ENCODE data around the gene SEC61A2.
"Not testable (repeated sequence)": the region's sequence is repeated elsewhere in the genome, so short reads cannot be mapped to it uniquely, and the experiment has no call there.

SEC61A2 gene

GRCh38 chr10:12129222-12130111 is at the start of gene SEC61A2:
TSS of gene SEC61A2 (plus strand) at chr10:12129677. CDS start at chr10:12129788, 111 bp downstream.
- DNase-seq (ENCODE audit: low read depth in 2 of 2) = peak; percentile 87 to 97

GRCh38 chr10:12081470-12081869 is 48.0 kb upstream of the SEC61A2 start:
- DNase-seq (ENCODE audit: low read depth in 2 of 2) = no peak

DNA sequence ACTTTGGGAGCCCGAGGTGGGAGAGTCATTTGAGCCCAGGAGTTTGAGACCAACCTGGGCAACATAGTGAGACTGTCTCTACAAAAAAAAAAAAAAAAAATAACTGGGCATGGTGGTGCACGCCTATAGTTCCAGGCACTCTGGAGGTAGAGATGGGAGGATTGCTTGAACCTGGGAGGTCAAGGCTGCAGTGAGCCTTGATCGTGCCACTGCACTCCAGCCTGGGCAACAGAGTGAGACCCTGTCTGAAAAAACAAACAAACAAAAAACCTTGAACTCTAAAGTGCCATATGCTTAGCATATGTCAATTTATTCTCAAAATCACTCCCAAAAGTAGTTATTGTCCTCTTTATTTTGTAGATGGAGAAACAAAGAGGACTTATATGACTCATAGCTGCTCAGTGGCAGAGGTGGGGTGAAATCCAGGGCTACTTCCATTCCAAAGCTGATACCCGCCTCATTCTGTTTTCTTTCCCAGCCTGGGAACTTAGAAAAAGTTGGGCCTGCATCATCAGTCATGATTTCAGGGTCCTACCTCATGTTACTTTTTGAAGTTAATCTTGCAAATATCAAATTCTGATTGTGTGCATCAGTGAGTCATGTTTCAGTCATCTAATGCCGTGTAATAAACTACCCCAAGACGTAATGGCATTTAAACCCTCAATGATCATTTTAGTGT is 47.5 kb upstream of the SEC61A2 start:
- DNase-seq (ENCODE audit: low read depth in 2 of 2) = no peak

GRCh38 chr10:12088919-12089318 is 40.6 kb upstream of the SEC61A2 start:
- no peak for DNase-seq (ENCODE audit: low read depth in 2 of 2)

- no peak for DNase-seq (ENCODE audit: low read depth in 2 of 2)
These were observed 38.1 kb upstream of the SEC61A2 start for GRCh38 chr10:12091421-12091820.

DNA sequence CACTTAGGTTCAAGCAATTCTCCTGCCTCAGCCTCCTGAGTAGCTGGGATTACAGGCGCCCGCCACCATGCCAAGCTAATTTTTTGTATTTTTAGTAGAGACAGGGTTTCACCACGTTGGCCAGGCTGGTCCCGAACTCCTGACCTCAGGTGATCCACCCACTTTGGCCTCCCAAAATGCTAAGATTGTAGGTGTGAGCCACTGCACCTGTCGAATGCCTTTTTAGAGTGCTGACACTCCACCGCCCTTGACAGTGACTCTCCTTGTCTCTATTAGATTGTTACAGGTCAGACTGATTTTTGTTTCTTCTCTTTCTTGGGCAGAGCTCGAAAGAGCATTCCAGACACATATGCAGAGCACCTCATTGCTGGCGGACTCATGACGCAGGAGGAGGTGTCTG is 32.1 kb upstream of the SEC61A2 start:
- DNase-seq (ENCODE audit: low read depth in 2 of 2) = not testable (repeated sequence)

DNA sequence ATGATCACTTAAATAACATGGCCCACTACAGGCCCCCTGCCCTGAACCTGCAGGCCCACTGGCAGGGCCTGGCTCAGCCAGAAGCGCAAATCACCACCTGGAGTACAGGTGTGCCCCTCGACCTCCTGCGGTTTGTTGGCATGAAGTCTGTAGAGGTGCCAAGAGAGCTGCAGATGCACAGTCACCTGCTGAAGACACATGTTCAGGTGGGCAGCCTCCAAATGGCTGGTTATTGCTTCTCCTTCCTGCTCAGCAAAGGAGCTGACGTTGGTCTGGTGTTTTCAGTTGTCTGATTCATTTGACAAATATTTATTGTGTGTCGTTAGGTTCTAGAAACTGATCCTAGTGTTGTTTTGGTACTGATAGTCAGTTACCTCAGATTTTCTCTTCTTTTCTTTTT is 31.7 kb upstream of the SEC61A2 start:
- DNase-seq (ENCODE audit: low read depth in 2 of 2) = no peak

DNA sequence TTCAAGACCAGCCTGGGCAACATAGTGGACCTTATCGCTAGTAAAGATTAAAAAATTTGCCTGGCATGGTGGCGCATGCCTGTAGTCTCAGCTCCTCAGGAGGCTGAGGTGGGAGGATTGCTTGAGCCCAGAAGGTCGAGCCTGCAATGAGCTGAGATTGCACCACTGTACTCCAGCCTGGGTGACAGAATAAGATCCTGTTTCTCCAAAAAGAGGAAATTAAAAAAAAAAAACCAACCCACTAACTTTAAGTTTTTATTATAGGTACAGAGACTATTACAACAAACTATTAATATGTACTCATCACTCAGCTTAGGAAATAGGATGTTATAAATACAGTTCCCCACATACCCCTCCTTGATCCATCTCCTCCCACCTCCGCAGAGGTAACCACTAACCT is 30.5 kb upstream of the SEC61A2 start:
- no peak for DNase-seq (ENCODE audit: low read depth in 2 of 2)

GRCh38 chr10:12103802-12104201 is 25.7 kb upstream of the SEC61A2 start:
- DNase-seq (ENCODE audit: low read depth in 2 of 2) = no peak

DNA sequence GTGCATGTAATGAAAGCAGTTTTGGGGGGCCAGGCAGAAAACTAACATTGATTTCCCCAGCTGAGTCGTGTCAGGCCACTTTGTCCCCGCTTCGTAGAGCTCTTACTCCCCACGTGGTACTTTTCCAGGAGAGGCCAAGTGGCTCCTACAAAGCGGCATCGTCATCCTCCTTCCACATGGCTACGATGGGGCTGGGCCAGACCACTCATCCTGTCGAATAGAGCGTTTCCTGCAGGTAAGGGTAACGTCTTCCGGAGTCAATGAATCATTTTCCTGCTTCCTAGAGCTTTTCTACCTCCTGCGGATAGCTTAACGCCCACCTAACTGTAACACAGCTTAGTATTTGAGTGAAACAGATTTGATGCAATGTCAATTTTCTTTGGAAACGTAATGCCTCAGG is 21.7 kb upstream of the SEC61A2 start:
- no peak for DNase-seq (ENCODE audit: low read depth in 2 of 2)

- DNase-seq (ENCODE audit: low read depth in 2 of 2) = no peak
These were observed 20.2 kb upstream of the SEC61A2 start for GRCh38 chr10:12109286-12109685.

- no peak for DNase-seq (ENCODE audit: low read depth in 2 of 2)
These were observed 17.9 kb upstream of the SEC61A2 start for GRCh38 chr10:12111528-12111927.

DNA sequence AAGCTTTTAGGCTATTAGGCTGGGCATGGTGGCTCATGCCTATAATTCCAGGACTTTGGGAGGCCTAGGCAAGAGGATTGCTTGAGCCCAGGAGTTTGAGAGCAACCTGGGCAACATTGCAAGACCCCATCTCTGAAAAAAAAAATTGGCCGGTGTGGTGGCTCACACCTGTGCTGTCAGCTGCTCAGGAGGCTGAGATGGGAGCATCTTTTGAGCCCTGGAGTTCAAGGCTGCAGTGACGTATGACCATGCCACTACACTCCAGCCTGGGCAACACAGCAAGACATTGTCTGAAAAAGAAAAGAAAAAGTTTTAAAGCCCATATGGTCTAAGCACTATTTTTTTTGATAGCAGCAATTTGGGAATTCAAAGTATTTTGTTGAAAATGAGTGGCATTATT is 15.8 kb upstream of the SEC61A2 start:
- DNase-seq (ENCODE audit: low read depth in 2 of 2) = no peak

DNA sequence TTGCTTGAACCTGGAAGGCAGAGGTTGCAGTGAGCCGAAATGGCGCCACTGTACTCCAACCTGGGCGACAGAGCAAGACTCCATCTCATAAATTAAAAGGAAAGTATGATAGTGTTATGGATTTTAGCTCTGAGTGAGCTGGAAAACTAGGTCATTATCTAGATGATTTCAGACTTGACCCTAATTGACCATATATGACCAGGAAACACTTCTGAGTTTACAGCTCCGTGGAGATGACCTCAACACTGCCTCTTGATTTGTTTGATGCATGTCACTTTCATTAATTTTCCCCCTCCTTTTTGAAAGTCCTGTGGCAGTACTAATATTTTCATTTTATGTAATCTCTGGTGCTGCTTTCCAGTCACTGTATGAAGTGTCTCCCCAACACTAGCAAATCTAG is 7.8 kb upstream of the SEC61A2 start:
- DNase-seq (ENCODE audit: low read depth in 2 of 2) = no peak

- DNase-seq (ENCODE audit: low read depth in 2 of 2) = no peak
These were observed 878 bp downstream of the SEC61A2 start for GRCh38 chr10:12130237-12130872.

DNA sequence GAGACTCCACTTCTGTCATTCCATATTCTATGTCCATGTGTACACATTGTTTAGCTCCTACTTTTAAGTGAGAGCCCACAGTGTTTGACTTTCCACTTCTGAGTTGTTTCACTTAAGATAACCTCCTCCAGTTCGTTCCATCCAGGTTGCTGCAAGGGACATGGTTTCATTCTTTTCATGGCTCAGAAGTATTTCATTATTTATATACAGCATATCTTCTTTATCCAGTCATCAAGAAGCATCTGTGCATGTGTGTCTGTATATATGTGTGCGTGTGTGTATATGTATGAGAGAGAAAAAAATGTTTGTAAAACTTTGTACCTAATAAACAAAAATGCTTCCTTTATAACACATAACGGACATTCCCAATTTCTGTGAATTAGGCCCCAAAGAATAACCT is 6.2 kb downstream of the SEC61A2 start:
- DNase-seq (ENCODE audit: low read depth in 2 of 2) = no peak

- DNase-seq (ENCODE audit: low read depth in 2 of 2) = no peak
These were observed 10.6 kb downstream of the SEC61A2 start for GRCh38 chr10:12140038-12140437.

- no peak for DNase-seq (ENCODE audit: low read depth in 2 of 2)
These were observed 15.1 kb downstream of the SEC61A2 start for GRCh38 chr10:12144538-12144937.

DNA sequence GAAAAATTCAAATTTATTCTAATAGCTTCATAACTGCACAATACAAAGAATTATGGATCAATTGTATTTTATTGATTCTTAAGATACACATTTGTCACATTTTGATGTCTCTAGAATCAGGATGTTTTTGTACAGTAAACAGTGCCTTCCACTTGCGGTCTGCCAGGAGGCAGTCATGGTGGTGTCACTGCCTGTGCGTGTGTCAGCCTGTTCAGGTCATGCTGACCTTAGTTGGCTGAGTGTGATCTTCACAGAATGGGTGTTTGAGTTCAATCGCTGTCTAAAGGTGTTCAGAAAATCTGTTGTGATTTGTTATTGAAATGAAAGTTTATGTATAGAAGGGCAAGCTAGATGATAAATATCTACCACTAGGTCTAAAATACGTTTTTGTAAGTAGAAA is 20.7 kb downstream of the SEC61A2 start:
- no peak for DNase-seq (ENCODE audit: low read depth in 2 of 2)

- DNase-seq (ENCODE audit: low read depth in 2 of 2) = no peak
These were observed 25.0 kb downstream of the SEC61A2 start for GRCh38 chr10:12154516-12154915.

- DNase-seq (ENCODE audit: low read depth in 2 of 2) = no peak
These were observed 27.1 kb downstream of the SEC61A2 start for GRCh38 chr10:12156367-12157123.

DNA sequence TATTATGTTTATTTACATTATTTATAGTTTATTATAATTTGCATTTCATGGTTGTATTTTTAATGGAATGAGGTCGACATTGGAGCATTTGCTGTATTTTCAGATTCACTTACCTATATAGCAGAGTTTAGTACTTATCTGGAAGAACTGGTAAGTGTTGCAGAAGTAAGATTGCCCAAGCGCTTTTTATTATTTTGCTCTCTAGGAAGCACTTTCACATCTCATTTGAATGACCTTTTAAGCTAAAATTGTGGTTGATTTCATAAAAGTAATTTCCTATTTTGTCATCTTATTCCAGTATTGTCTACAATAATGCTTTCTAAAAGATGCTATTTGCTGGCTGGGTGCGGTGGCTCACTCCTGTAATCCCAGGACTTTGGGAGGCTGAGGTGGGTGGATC is 28.6 kb downstream of the SEC61A2 start:
- DNase-seq (ENCODE audit: low read depth in 2 of 2) = no peak

All from stimulated activated CD8-positive, alpha-beta memory T cell treated with anti-CD3 and anti-CD28 coated beads, Interleukin-7, amount 100 ng/mL, for 4 hours (primary cell).